ENCODE measurements around the gene ACTL6B.
"Not testable (repeated sequence)": the region's sequence is repeated elsewhere in the genome, so short reads cannot be mapped to it uniquely, and the experiment has no call there.

Gene ACTL6B

GRCh38 chr7:100667331-100668068 is 11.3 kb upstream of the ACTL6B start:
- peak; percentile 39 for DNase-seq (ENCODE audit: low read depth)
- no peak overlapping the region for H3K4me3 ChIP-seq (ENCODE audit: low read depth, low read length)
- TF ChIP-seq MYC (IDR thresholded peaks at IDR 0.05; ENCODE audit: low read depth, low read length) (no peak), POLR2A (IDR thresholded peaks at IDR 0.05; ENCODE audit: extremely low read depth, insufficient read length) (no peak)
- TF ChIP-seq, protein P1, sequence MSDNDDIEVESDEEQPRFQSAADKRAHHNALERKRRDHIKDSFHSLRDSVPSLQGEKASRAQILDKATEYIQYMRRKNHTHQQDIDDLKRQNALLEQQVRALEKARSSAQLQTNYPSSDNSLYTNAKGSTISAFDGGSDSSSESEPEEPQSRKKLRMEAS (IDR thresholded peaks at IDR 0.05; ENCODE audit: low read depth, low read length), result no peak
- TF ChIP-seq, protein P2, sequence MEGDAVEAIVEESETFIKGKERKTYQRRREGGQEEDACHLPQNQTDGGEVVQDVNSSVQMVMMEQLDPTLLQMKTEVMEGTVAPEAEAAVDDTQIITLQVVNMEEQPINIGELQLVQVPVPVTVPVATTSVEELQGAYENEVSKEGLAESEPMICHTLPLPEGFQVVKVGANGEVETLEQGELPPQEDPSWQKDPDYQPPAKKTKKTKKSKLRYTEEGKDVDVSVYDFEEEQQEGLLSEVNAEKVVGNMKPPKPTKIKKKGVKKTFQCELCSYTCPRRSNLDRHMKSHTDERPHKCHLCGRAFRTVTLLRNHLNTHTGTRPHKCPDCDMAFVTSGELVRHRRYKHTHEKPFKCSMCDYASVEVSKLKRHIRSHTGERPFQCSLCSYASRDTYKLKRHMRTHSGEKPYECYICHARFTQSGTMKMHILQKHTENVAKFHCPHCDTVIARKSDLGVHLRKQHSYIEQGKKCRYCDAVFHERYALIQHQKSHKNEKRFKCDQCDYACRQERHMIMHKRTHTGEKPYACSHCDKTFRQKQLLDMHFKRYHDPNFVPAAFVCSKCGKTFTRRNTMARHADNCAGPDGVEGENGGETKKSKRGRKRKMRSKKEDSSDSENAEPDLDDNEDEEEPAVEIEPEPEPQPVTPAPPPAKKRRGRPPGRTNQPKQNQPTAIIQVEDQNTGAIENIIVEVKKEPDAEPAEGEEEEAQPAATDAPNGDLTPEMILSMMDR (IDR thresholded peaks at IDR 0.05; ENCODE audit: low read depth, low read length), result no peak

DNA sequence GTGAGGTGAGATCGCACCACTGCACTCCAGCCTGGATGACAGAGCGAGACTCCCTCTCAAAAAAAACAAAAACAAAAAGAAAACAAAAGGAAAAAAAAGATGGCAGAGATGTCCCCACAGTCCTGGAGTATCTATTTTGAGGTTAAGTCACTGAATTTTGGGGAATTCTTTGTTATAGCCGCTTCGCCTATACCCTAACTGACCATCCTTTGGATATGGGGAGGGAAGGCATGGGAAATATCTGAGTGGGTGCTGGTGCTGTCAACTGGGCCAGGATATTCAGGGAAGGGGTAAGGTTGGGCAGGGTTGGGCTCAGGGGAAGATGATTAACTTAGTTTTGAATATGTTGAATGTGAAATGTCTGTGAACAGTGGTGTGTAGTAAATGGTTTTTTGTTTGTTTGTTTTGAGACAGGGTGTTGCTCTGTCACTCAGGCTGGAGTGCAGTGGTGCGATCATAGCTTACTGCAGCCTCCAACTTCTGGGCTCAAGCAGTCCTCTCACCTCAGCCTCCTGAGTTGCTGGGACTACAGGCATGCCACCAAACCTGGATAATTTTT is 9.0 kb upstream of the ACTL6B start:
- TF ChIP-seq, protein P1 (IDR thresholded peaks at IDR 0.05; ENCODE audit: low read depth, low read length), result no peak
- TF ChIP-seq POLR2A (IDR thresholded peaks at IDR 0.05; ENCODE audit: extremely low read depth, insufficient read length), result no peak
- TF ChIP-seq, protein P2 (IDR thresholded peaks at IDR 0.05; ENCODE audit: low read depth, low read length), result no peak
- TF ChIP-seq MYC (IDR thresholded peaks at IDR 0.05; ENCODE audit: low read depth, low read length), result no peak

GRCh38 chr7:100662194-100662776 is 6.0 kb upstream of the ACTL6B start:
- not testable (repeated sequence) for DNase-seq (ENCODE audit: low read depth); H3K4me3 ChIP-seq (ENCODE audit: low read depth, low read length)

More for the DNA sequence above, 9.0 kb upstream of the ACTL6B start:
- H3K4me3 ChIP-seq (ENCODE audit: low read depth, low read length), result no peak overlapping the region
- DNase-seq (ENCODE audit: low read depth), result no peak

DNA sequence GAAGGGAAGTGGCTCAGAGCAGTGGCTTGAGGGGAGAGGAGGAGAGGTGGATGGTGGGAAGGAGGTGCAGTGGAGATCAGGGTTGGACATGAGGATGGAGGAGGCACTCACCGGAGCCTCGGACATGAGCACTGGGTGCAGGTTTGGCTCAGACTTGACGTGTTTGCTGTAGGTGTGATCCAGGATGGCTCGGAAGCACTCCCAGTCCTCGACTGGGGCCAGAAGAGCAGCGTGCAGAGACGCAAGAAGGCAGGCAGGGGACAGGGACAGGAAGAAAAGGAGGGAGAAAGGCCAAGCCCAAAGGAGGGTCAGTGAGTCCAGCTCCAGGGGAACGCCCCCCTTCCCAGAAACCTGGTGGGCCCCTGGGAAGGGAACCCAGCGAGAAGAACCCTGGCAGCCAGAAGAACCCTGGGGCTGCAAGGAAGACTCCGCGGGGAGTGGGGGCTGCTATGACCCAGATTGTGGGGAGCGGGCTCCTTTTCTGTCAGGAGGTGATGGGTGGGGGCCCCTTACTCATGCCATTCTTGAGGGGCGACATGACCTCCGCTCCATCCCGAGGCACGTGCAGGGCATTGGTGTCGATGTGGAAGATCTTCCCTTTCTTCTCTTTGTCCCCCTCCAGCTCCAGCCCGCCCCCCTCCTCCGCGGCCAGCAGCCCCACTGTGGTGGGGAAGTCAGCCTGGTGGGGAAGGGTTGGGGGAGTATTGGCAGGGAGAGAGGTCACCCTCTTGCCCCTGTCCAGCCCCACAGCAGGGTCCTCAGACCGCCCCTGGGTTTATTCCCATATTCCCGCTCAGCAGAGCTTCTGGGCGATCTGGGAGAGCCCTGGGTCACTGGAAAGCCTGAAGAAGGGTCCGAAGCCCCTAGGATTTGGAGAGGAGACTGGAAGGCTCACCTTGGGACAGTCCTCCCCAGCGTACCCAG is 1.1 kb downstream of the ACTL6B start:
- DNase-seq (ENCODE audit: low read depth), result no peak
- H3K4me3 ChIP-seq (ENCODE audit: low read depth, low read length), result no peak overlapping the region
- TF ChIP-seq, protein P1 (IDR thresholded peaks at IDR 0.05; ENCODE audit: low read depth, low read length), result no peak
- TF ChIP-seq POLR2A (IDR thresholded peaks at IDR 0.05; ENCODE audit: extremely low read depth, insufficient read length) (no peak), MYC (IDR thresholded peaks at IDR 0.05; ENCODE audit: low read depth, low read length) (no peak)
- TF ChIP-seq, protein P2 (IDR thresholded peaks at IDR 0.05; ENCODE audit: low read depth, low read length), result no peak

DNA sequence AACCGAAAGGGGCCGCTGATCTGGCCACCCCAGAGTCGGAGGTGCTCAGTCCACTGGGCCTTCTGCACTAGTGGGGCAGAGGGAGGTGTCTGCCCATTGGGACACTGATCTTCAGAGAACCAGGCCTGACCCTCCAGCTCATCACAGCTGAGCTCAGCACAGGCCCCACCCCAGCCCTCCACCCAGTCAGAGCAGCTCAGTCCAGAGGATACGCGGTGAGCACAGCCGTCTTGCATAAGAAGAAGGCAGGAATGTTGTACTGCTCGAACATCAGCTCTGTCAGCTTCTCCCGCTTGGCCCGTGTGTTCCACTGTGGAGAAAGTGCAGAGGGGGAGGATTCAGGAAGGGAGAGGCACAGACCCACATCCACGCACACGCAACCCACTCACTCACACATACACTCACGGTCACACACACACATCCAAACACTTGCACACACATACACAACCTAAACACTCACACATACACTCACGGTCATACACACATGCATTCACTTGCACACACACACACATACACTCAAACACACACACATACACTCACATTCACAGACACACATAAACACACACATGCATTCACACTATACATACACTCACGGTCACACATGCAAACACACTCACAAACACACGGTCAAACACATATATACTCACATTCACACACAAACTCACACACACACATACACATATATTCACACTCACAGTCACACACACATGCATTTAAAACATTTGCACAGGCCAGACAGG is 6.3 kb downstream of the ACTL6B start:
- no peak for DNase-seq (ENCODE audit: low read depth)
- H3K4me3 ChIP-seq (ENCODE audit: low read depth, low read length), result no peak overlapping the region
- TF ChIP-seq, protein P2 (IDR thresholded peaks at IDR 0.05; ENCODE audit: low read depth, low read length), result no peak
- TF ChIP-seq POLR2A (IDR thresholded peaks at IDR 0.05; ENCODE audit: extremely low read depth, insufficient read length), result no peak
- TF ChIP-seq, protein P1 (IDR thresholded peaks at IDR 0.05; ENCODE audit: low read depth, low read length), result no peak
- TF ChIP-seq MYC (IDR thresholded peaks at IDR 0.05; ENCODE audit: low read depth, low read length), result no peak
